H1 (cell line): Measurements from ENCODE around the gene MTTP. TPM values are rescaled to one million over a fixed set of nuclear protein-coding genes. Genes with fewer than 3 reads are reported as not detected.

Experiments
- CTCF ChIA-PET: fragments of 300-600 bp; sonication (Branson Sonifier 250); formaldehyde crosslinking; loops from one replicate; lab custom pipeline; 2021; ENCODE audit not compliant: partially characterized antibody; lab: Charles Lee
- POLR2A ChIA-PET: fragments of 300-600 bp; sonication (Branson Sonifier 250); formaldehyde crosslinking; loops from one replicate; lab custom pipeline; 2021; ENCODE audit warnings: inconsistent platforms; ENCODE audit not compliant: partially characterized antibody; lab: Charles Lee
- DNase-seq, 2 experiments: peaks; one replicate each; pipeline versions ENCODE4 v3.0.0 to v3.0.0-alpha.2; 2010 to 2022; ENCODE audit warnings: low spot score in 2 of 2, low read depth in 1 of 2, mixed read lengths in 1 of 2
- FAIRE-seq: peaks from 2 replicates; lab custom pipeline; 2011; peaks lifted over from hg19 to GRCh38; lab: Jason Lieb, UNC
- H2AFZ ChIP-seq: 2 replicates; pipeline ENCODE4 v1.8.1; 2012; ENCODE audit warnings: low read length, inconsistent platforms
- H2AK5ac ChIP-seq: 2 replicates; pipeline ENCODE4 v1.6.1; 2013; ENCODE audit warnings: low read depth, low read length
- H2BK120ac ChIP-seq: replicated peaks from 2 replicates; pipeline ENCODE3; 2013; ENCODE audit warnings: low read depth, low read length, inconsistent platforms
- H2BK12ac ChIP-seq: 2 replicates; pipeline ENCODE4 v1.6.1; 2013; ENCODE audit warnings: low read depth, low read length
- H2BK15ac ChIP-seq: 2 replicates; pipeline ENCODE4 v1.6.1; 2013; ENCODE audit warnings: low read length
- H2BK20ac ChIP-seq: 2 replicates; pipeline ENCODE4 v1.6.1; 2013; ENCODE audit warnings: low read length
- H2BK5ac ChIP-seq: 2 replicates; pipeline ENCODE4 v1.6.1; 2013; ENCODE audit warnings: low read depth, low read length
- H3K14ac ChIP-seq: 2 replicates; pipeline ENCODE4 v1.6.1; 2013; ENCODE audit warnings: inconsistent platforms; ENCODE audit not compliant: insufficient read length
- H3K18ac ChIP-seq: 2 replicates; pipeline ENCODE4 v1.6.1; 2013; ENCODE audit warnings: low read length; ENCODE audit errors: extremely low read depth
- H3K23ac ChIP-seq: 2 replicates; pipeline ENCODE4 v1.6.1; 2013; ENCODE audit warnings: inconsistent platforms; ENCODE audit not compliant: insufficient read length
- H3K23me2 ChIP-seq: 2 replicates; pipeline ENCODE4 v1.6.1; 2013; ENCODE audit warnings: low read depth, low read length
- H3K27ac ChIP-seq: 2 replicates; pipeline ENCODE4 v1.6.1; 2011; ENCODE audit warnings: low read depth, low read length, inconsistent platforms
- H3K27me3 ChIP-seq, 4 experiments: replicated peaks in 1 of 4; 1 replicate in 1 of 4; 2 replicates in 3 of 4; pipeline versions ENCODE4 v1.6.1 to v1.8.1; 2011 to 2013; ENCODE audit warnings: low read length in 3 of 4, mild to moderate bottlenecking in 3 of 4, inconsistent platforms in 2 of 4, mixed read lengths in 2 of 4, moderate library complexity in 1 of 4; ENCODE audit not compliant: control insufficient read depth in 3 of 4, insufficient read depth in 3 of 4; ENCODE audit errors: extremely low read depth in 1 of 4
- H3K36me3 ChIP-seq, 4 experiments: 2 replicates each; pipeline versions ENCODE4 v1.6.1 to v1.8.1; 2011 to 2013; ENCODE audit warnings: mild to moderate bottlenecking in 4 of 4, low read length in 3 of 4, moderate library complexity in 2 of 4, control low read depth in 1 of 4, inconsistent platforms in 1 of 4; ENCODE audit not compliant: insufficient read depth in 4 of 4, control insufficient read depth in 2 of 4
- H3K4ac ChIP-seq: replicated peaks from 2 replicates; pipeline ENCODE3; 2013; ENCODE audit warnings: low read length, low read depth, mixed read lengths, inconsistent platforms; ENCODE audit not compliant: insufficient read length
- H3K4me1 ChIP-seq, 4 experiments: replicated peaks in 1 of 4; 1 replicate in 1 of 4; 2 replicates in 3 of 4; pipeline versions ENCODE4 v1.6.1 to v1.8.1; 2011 to 2013; ENCODE audit warnings: low read length in 3 of 4, inconsistent platforms in 2 of 4, mixed read lengths in 1 of 4; ENCODE audit not compliant: insufficient read depth in 4 of 4, control insufficient read depth in 3 of 4
- H3K4me2 ChIP-seq, 2 experiments: 2 replicates each; pipeline versions ENCODE4 v1.6.1 to v1.8.1; 2011 to 2013; ENCODE audit warnings: low read depth in 2 of 2, low read length in 2 of 2, control low read depth in 1 of 2, inconsistent platforms in 1 of 2, mild to moderate bottlenecking in 1 of 2; ENCODE audit not compliant: insufficient read depth in 1 of 2
- H3K4me3 ChIP-seq, 4 experiments: fragments of 200-600, 300-600 bp in 1 of 4; sonication (generic), shearing (Covaris generic), sonication (Bioruptor Twin) in 1 of 4; 2 replicates each; pipeline versions ENCODE4 v1.5.1 to v1.8.1; 2011 to 2016; ENCODE audit warnings: low read length in 4 of 4, low read depth in 3 of 4, control low read depth in 2 of 4, inconsistent platforms in 2 of 4, mild to moderate bottlenecking in 2 of 4, mixed read lengths in 1 of 4, moderate library complexity in 1 of 4; ENCODE audit not compliant: insufficient read depth in 2 of 4; ENCODE audit errors: extremely low read depth in 1 of 4
- H3K56ac ChIP-seq: replicated peaks from 2 replicates; pipeline ENCODE3; 2013; ENCODE audit warnings: low read depth, mild to moderate bottlenecking, mixed read lengths, low read length, inconsistent platforms; ENCODE audit not compliant: insufficient read length
- H3K79me1 ChIP-seq: 2 replicates; pipeline ENCODE4 v1.6.1; 2013; ENCODE audit warnings: low read depth, low read length, control low read depth
- H3K79me2 ChIP-seq, 2 experiments: 2 replicates each; pipeline versions ENCODE4 v1.6.1 to v1.8.1; 2012 to 2013; ENCODE audit warnings: low read length in 2 of 2, mild to moderate bottlenecking in 2 of 2, inconsistent platforms in 1 of 2; ENCODE audit not compliant: insufficient read depth in 2 of 2, control insufficient read depth in 1 of 2
- H3K9ac ChIP-seq, 4 experiments: replicated peaks in 1 of 4; 1 replicate in 1 of 4; 2 replicates in 3 of 4; pipeline versions ENCODE4 v1.6.1 to v1.8.1; 2011 to 2013; ENCODE audit warnings: low read depth in 3 of 4, low read length in 3 of 4, control low read depth in 2 of 4, mild to moderate bottlenecking in 2 of 4, moderate library complexity in 2 of 4, inconsistent platforms in 1 of 4; ENCODE audit errors: extremely low read depth in 1 of 4
- H3K9me3 ChIP-seq, 2 experiments: 2 replicates each; pipeline versions ENCODE4 v1.6.1 to v1.8.1; 2012 to 2013; ENCODE audit warnings: mild to moderate bottlenecking in 2 of 2, moderate library complexity in 2 of 2, control low read depth in 1 of 2, inconsistent platforms in 1 of 2, low read depth in 1 of 2, low read length in 1 of 2, mixed read lengths in 1 of 2; ENCODE audit not compliant: insufficient read depth in 2 of 2
- H4K20me1 ChIP-seq, 2 experiments: replicated peaks in 1 of 2; 2 replicates each; pipeline versions ENCODE3 to v1.8.1; 2011 to 2013; ENCODE audit warnings: inconsistent platforms in 2 of 2, low read length in 2 of 2, mild to moderate bottlenecking in 1 of 2; ENCODE audit not compliant: insufficient read depth in 2 of 2, control insufficient read depth in 1 of 2
- H4K5ac ChIP-seq: 2 replicates; pipeline ENCODE4 v1.6.1; 2013; ENCODE audit warnings: low read length, low read depth, mixed read lengths, inconsistent platforms; ENCODE audit not compliant: insufficient read length
- H4K8ac ChIP-seq: 2 replicates; pipeline ENCODE4 v1.8.0; 2013; ENCODE audit warnings: mild to moderate bottlenecking, moderate library complexity, low read length, inconsistent platforms; ENCODE audit not compliant: insufficient read depth; ENCODE audit errors: extremely low read depth
- H4K91ac ChIP-seq: replicated peaks from 2 replicates; pipeline ENCODE3; 2013; ENCODE audit warnings: low read length, mixed read lengths, inconsistent platforms; ENCODE audit not compliant: insufficient read length
- ATF2 ChIP-seq: IDR thresholded peaks from 2 replicates; pipeline ENCODE4 v1.6.1; 2012; ENCODE audit warnings: low read length, inconsistent platforms
- CHD1 ChIP-seq: IDR thresholded peaks from 2 replicates; pipeline ENCODE4 v1.6.1; 2012; ENCODE audit warnings: low read depth, low read length, improper control_type of control experiment
- CTBP2 ChIP-seq: IDR thresholded peaks from 2 replicates; pipeline ENCODE4 v1.7.0; 2011; ENCODE audit warnings: borderline replicate concordance, mild to moderate bottlenecking, moderate library complexity, mixed read lengths, low read length; ENCODE audit not compliant: insufficient read depth, insufficient read length
- E2F6 ChIP-seq: IDR thresholded peaks from 2 replicates; pipeline ENCODE4 v1.6.1; 2012; ENCODE audit warnings: inconsistent platforms
- MAFK ChIP-seq: IDR thresholded peaks from 2 replicates; pipeline ENCODE4 v1.6.1; 2012; ENCODE audit warnings: low read depth, mild to moderate bottlenecking, improper control_type of control experiment, low read length
- POLR2AphosphoS5 ChIP-seq: IDR thresholded peaks from 2 replicates; pipeline ENCODE4 v1.6.1; 2011; ENCODE audit warnings: low read depth, low read length
- SAP30 ChIP-seq: fragments of 300-600 bp; sonication (generic); IDR thresholded peaks from 2 replicates; pipeline ENCODE4 v1.7.1; 2012; ENCODE audit warnings: low read length, moderate library complexity, mild to moderate bottlenecking, inconsistent platforms; ENCODE audit not compliant: insufficient read depth, insufficient replicate concordance
- SIRT6 ChIP-seq: IDR thresholded peaks from one replicate; pipeline ENCODE4 v1.7.1; 2012; ENCODE audit warnings: low read length, inconsistent platforms
- SIX5 ChIP-seq: IDR thresholded peaks from 2 replicates; pipeline ENCODE4 v1.6.1; 2011; ENCODE audit warnings: mild to moderate bottlenecking, low read depth, low read length
- SP1 ChIP-seq: IDR thresholded peaks from 2 replicates; pipeline ENCODE4 v1.6.1; 2011; ENCODE audit warnings: low read depth, low read length
- SP4 ChIP-seq: IDR thresholded peaks from 2 replicates; pipeline ENCODE4 v1.6.1; 2012; ENCODE audit warnings: low read length, inconsistent platforms
- SRF ChIP-seq: IDR thresholded peaks from 2 replicates; pipeline ENCODE4 v1.6.1; 2011; ENCODE audit warnings: mild to moderate bottlenecking, low read depth, low read length, moderate library complexity
- TAF7 ChIP-seq: optimal IDR thresholded peaks from 2 replicates; pipeline ENCODE3; 2011; ENCODE audit warnings: low read depth, mild to moderate bottlenecking, inconsistent platforms, low read length, moderate library complexity, borderline replicate concordance
- WGBS, 2 experiments: shearing (Covaris generic) in 1 of 2; methylation state at CpG; one replicate each; pipeline versions ENCODE4 v1.1.6 to v1.1.7; 2013 to 2015; ENCODE audit warnings: low lambda C conversion rate in 2 of 2, mixed read lengths in 2 of 2, inconsistent platforms in 1 of 2, low coverage in 1 of 2, missing lambda C conversion rate in 1 of 2; ENCODE audit not compliant: insufficient replicate concordance in 2 of 2, insufficient coverage in 1 of 2, insufficient read length in 1 of 2; ENCODE audit errors: extremely low coverage in 1 of 2, missing lambda C conversion rate in 1 of 2; 5-methylcytosine and 5-hydroxymethylcytosine counted together
- polyA plus RNA-seq, 7 experiments: library from polyadenylated mRNA; depleted of rRNA in 3 of 7; stranded (reverse) in 5 of 7; unstranded in 2 of 7; fragments of >200 nt in 5 of 7; fragments of 200-250 nt in 2 of 7; gene quantifications; 1 replicate in 5 of 7; 2 replicates in 1 of 7; 4 replicates in 1 of 7; pipeline versions ENCODE4 v1.2.1 to v1.2.3, GENCODE V29; 2011 to 2013; ENCODE audit warnings: missing spikeins in 2 of 7, mixed read lengths in 2 of 7
- total RNA-seq: library from RNA; stranded (reverse); fragmentation: NEBNext Ultra II Directional; extraction: Animal tissue kit (Norgen Biotek cat#: 25700); gene quantifications from 2 replicates; pipeline ENCODE4 v1.2.1, GENCODE V29; 2021

Gene MTTP
- total and polyA plus RNA-seq, 2 of the 8 experiments (the other 6 are each of a cell fraction or from before 2014, with no cell fraction given) = 0.12 to 0.26 TPM

- no peaks in the 10 kb centered on the region for H3K27me3 ChIP-seq
- FAIRE-seq (no peak), DNase-seq (no peak)
- H2BK20ac ChIP-seq = no peak overlapping the region
- H4K5ac ChIP-seq = no peak overlapping the region
- H3K14ac ChIP-seq = no peak overlapping the region
- H2AFZ ChIP-seq = no peak overlapping the region
- no peak overlapping the region for H2BK15ac ChIP-seq
- 93% methylated on average over 14 of the region's 14 CpGs; no CpG with 5 or more reads in 1 of the 2 experiments for WGBS, 2 experiments
- peaks cover 0 to 3% (median 0%) of the 10 kb centered on the region in 4 experiments; a peak in 1 of 7 replicates for H3K4me1 ChIP-seq
- H3K9me3 ChIP-seq = no peaks in the 10 kb centered on the region
- H4K20me1 ChIP-seq = no peaks in the 10 kb centered on the region
- no peak overlapping the region for H4K8ac ChIP-seq
- no peaks in the 10 kb centered on the region for H3K36me3 ChIP-seq
- no peak overlapping the region for H3K4me3 ChIP-seq
- H4K91ac ChIP-seq = no peak overlapping the region
- no peak overlapping the region for H3K9ac ChIP-seq
- H3K27ac ChIP-seq = no peak overlapping the region
- H2AK5ac ChIP-seq = no peak overlapping the region
- ChIA-PET POLR2A (no interaction called here), CTCF (interaction anchor here (0.7 to 1.1 kb wide), 2 partner anchors 21 to 178 kb away, joined by 3 to 4 read pairs; no protein-coding TSS in a partner anchor)
- no peaks in the 10 kb centered on the region for H3K79me2 ChIP-seq
- H3K79me1 ChIP-seq = no peaks in the 10 kb centered on the region
- H2BK5ac ChIP-seq = no peak overlapping the region
- H2BK12ac ChIP-seq = no peak overlapping the region
- no peak overlapping the region for H3K4me2 ChIP-seq
- H3K23ac ChIP-seq = no peak overlapping the region
- H2BK120ac ChIP-seq = no peak overlapping the region
- H3K23me2 ChIP-seq = no peaks in the 10 kb centered on the region; the same call in 1 of the 2 replicates
- H3K56ac ChIP-seq = no peak overlapping the region
- H3K4ac ChIP-seq = no peak overlapping the region
- no peak overlapping the region for H3K18ac ChIP-seq
- TF ChIP-seq SRF = no peak
- TF ChIP-seq POLR2AphosphoS5 = no peak
- no peak for TF ChIP-seq SIRT6
- no peak for TF ChIP-seq MAFK
- no peak for TF ChIP-seq CHD1
- no peak for TF ChIP-seq SIX5
- TF ChIP-seq TAF7 = no peak
- TF ChIP-seq SP4 = no peak
- TF ChIP-seq SAP30 = no peak
- no peak for TF ChIP-seq SP1
- no peak for TF ChIP-seq E2F6
- TF ChIP-seq CTBP2 = no peak
- no peak for TF ChIP-seq ATF2
Observed at GRCh38 chr4:99633772-99634171, 59.1 kb downstream of the MTTP start.
